Mesenchymal stem cell (in vitro differentiated cells and primary cell): ENCODE measurements around the gene SRP68.

Source experiments
- DNase-seq: peaks from one replicate; pipeline ENCODE4 v3.0.0-alpha.2; 2013
- H2AFZ ChIP-seq: one replicate; pipeline ENCODE4 v1.6.1; 2013; ENCODE audit warnings: low read depth, mild to moderate bottlenecking, control low read depth, inconsistent platforms, low read length, moderate library complexity
- H2AK5ac ChIP-seq: 2 replicates; pipeline ENCODE4 v1.6.1; 2013; ENCODE audit warnings: low read length, moderate library complexity, mild to moderate bottlenecking, inconsistent platforms; ENCODE audit not compliant: severe bottlenecking
- H2BK120ac ChIP-seq: one replicate; pipeline ENCODE4 v1.6.1; 2013; ENCODE audit warnings: low read depth, mild to moderate bottlenecking, inconsistent platforms, low read length, moderate library complexity
- H2BK12ac ChIP-seq, 2 experiments: one replicate each; pipeline ENCODE4 v1.6.1; 2013; ENCODE audit warnings: inconsistent platforms in 2 of 2, low read length in 2 of 2, mild to moderate bottlenecking in 2 of 2, moderate library complexity in 2 of 2, control low read depth in 1 of 2
- H2BK15ac ChIP-seq: one replicate; pipeline ENCODE4 v1.6.1; 2013; ENCODE audit warnings: mild to moderate bottlenecking, low read depth, inconsistent platforms; ENCODE audit not compliant: poor library complexity, severe bottlenecking
- H2BK5ac ChIP-seq: 2 replicates; pipeline ENCODE4 v1.6.1; 2013; ENCODE audit warnings: low read depth, mild to moderate bottlenecking, low read length, control low read depth, inconsistent platforms; ENCODE audit not compliant: poor library complexity, severe bottlenecking
- H3K14ac ChIP-seq, 2 experiments: one replicate each; pipeline ENCODE4 v1.6.1; 2013; ENCODE audit warnings: inconsistent platforms in 2 of 2, low read length in 2 of 2, control low read depth in 1 of 2, mild to moderate bottlenecking in 1 of 2, moderate library complexity in 1 of 2
- H3K18ac ChIP-seq, 2 experiments: one replicate each; pipeline ENCODE4 v1.6.1; 2013; ENCODE audit warnings: inconsistent platforms in 2 of 2, low read length in 2 of 2, control low read depth in 1 of 2, low read depth in 1 of 2, mild to moderate bottlenecking in 1 of 2
- H3K23ac ChIP-seq, 2 experiments: one replicate each; pipeline ENCODE4 v1.6.1; 2013; ENCODE audit warnings: inconsistent platforms in 2 of 2, low read length in 2 of 2, mild to moderate bottlenecking in 2 of 2, moderate library complexity in 2 of 2, control low read depth in 1 of 2
- H3K27ac ChIP-seq: 2 replicates; pipeline ENCODE4 v1.5.1; 2013; ENCODE audit warnings: mild to moderate bottlenecking, moderate library complexity, low read length, control low read depth, inconsistent platforms; ENCODE audit not compliant: poor library complexity, severe bottlenecking
- H3K27me3 ChIP-seq, 2 experiments: 2 replicates each; pipeline versions ENCODE4 v1.6.1 to v1.7.0; 2013; ENCODE audit warnings: low read length in 2 of 2, mild to moderate bottlenecking in 2 of 2, moderate library complexity in 2 of 2, control low read depth in 1 of 2, inconsistent platforms in 1 of 2; ENCODE audit not compliant: control insufficient read depth in 1 of 2, insufficient read depth in 1 of 2
- H3K36me3 ChIP-seq, 2 experiments: 2 replicates each; pipeline versions ENCODE4 v1.6.1 to v1.7.0; 2013; ENCODE audit warnings: low read length in 2 of 2, control low read depth in 1 of 2, inconsistent platforms in 1 of 2, low read depth in 1 of 2, mild to moderate bottlenecking in 1 of 2; ENCODE audit not compliant: insufficient read depth in 2 of 2, control insufficient read depth in 1 of 2
- H3K4ac ChIP-seq, 2 experiments: one replicate each; pipeline ENCODE4 v1.6.1; 2013; ENCODE audit warnings: inconsistent platforms in 2 of 2, low read length in 2 of 2, mild to moderate bottlenecking in 2 of 2, moderate library complexity in 2 of 2, control low read depth in 1 of 2, low read depth in 1 of 2
- H3K4me1 ChIP-seq: 2 replicates; pipeline ENCODE4 v1.6.1; 2013; ENCODE audit warnings: low read depth, low read length, control low read depth; ENCODE audit not compliant: control insufficient read depth, insufficient read depth
- H3K4me2 ChIP-seq: 2 replicates; pipeline ENCODE4 v1.6.1; 2013; ENCODE audit warnings: low read length, mild to moderate bottlenecking, inconsistent platforms; ENCODE audit not compliant: poor library complexity, severe bottlenecking
- H3K4me3 ChIP-seq, 2 experiments: 2 replicates each; pipeline versions ENCODE4 v1.5.1 to v1.7.0; 2013; ENCODE audit warnings: low read length in 2 of 2, mild to moderate bottlenecking in 2 of 2, control low read depth in 1 of 2, low read depth in 1 of 2; ENCODE audit not compliant: insufficient read depth in 1 of 2
- H3K79me1 ChIP-seq: replicated peaks from 2 replicates; pipeline ENCODE4 v1.6.1; 2013; ENCODE audit warnings: mild to moderate bottlenecking, control low read depth, low read length, inconsistent platforms; ENCODE audit not compliant: poor library complexity, severe bottlenecking
- H3K9ac ChIP-seq: 2 replicates; pipeline ENCODE4 v1.7.0; 2013; ENCODE audit warnings: mild to moderate bottlenecking, low read length, moderate library complexity
- H3K9me3 ChIP-seq: 2 replicates; pipeline ENCODE4 v1.7.0; 2013; ENCODE audit warnings: mild to moderate bottlenecking, low read length; ENCODE audit not compliant: control insufficient read depth
- H4K8ac ChIP-seq: one replicate; pipeline ENCODE4 v1.6.1; 2013; ENCODE audit warnings: inconsistent platforms, mild to moderate bottlenecking, low read length, moderate library complexity
- H4K91ac ChIP-seq: one replicate; pipeline ENCODE4 v1.6.1; 2013; ENCODE audit warnings: mild to moderate bottlenecking, low read length, inconsistent platforms
- WGBS: methylation state at CpG from one replicate; pipeline ENCODE4 v1.1.7; 2013; ENCODE audit warnings: mixed read lengths; 5-methylcytosine and 5-hydroxymethylcytosine counted together

SRP68 gene

DNA sequence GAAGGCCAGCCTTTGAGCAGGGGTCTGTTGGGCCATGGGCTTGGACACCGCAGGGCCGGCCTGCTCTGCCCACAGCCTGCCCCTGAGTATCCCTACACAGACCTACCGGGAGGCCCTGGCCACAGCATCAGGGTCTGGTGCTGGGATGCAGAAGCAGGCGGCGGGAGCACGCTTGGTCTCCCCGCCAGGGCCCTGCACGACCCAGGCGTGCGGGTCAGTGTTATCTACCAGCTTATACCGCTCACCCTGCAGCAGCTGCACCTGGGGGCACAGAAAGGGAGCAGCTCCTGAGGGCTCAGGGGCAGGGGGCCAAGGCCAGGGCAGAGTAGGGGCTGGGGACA lies 54.0 kb downstream of the SRP68 start:
- Histone ChIP-seq H2BK12ac (no peak overlapping the region), H2AFZ (no peak overlapping the region), H3K79me1 (no peaks in the 10 kb centered on the region), H3K23ac (no peak overlapping the region), H3K4ac (no peak overlapping the region), H3K4me3 (no peak overlapping the region), H2BK120ac (no peak overlapping the region), H3K9ac (no peak overlapping the region), H4K91ac (no peak overlapping the region), H2BK15ac (no peak overlapping the region), H3K9me3 (no peaks in the 10 kb centered on the region), H3K36me3 (no peaks in the 10 kb centered on the region), H2AK5ac (no peak overlapping the region), H3K27me3 (peaks cover 0 to 68% of the 10 kb centered on the region in 2 experiments), H3K4me1 (peaks cover 23% of the 10 kb centered on the region), H3K4me2 (no peak overlapping the region), H2BK5ac (no peak overlapping the region), H3K14ac (no peak overlapping the region), H3K18ac (no peak overlapping the region), H4K8ac (no peak overlapping the region), H3K27ac (no peak overlapping the region)
- no peak for DNase-seq
- WGBS: 88% methylated on average over 11 of the region's 11 CpGs

- H2BK15ac ChIP-seq: no peak overlapping the region
- H3K4me3 ChIP-seq: no peak overlapping the region
- H3K4ac ChIP-seq: no peak overlapping the region
- 89% methylated on average over 20 of the region's 21 CpGs for WGBS
- no peak overlapping the region for H2BK12ac ChIP-seq
- no peak for DNase-seq
- H3K27me3 ChIP-seq: peaks cover 0 to 66% of the 10 kb centered on the region in 2 experiments
- no peak overlapping the region for H3K9ac ChIP-seq
- no peaks in the 10 kb centered on the region for H3K36me3 ChIP-seq
- H3K27ac ChIP-seq: no peak overlapping the region
- no peak overlapping the region for H3K4me2 ChIP-seq
- no peak overlapping the region for H2BK120ac ChIP-seq
- H4K8ac ChIP-seq: no peak overlapping the region
- no peak overlapping the region for H3K18ac ChIP-seq
- H3K9me3 ChIP-seq: no peaks in the 10 kb centered on the region
- peaks cover 23% of the 10 kb centered on the region for H3K4me1 ChIP-seq
- H3K23ac ChIP-seq: no peak overlapping the region
- no peak overlapping the region for H2BK5ac ChIP-seq
- no peak overlapping the region for H4K91ac ChIP-seq
- H2AFZ ChIP-seq: no peak overlapping the region
- no peaks in the 10 kb centered on the region for H3K79me1 ChIP-seq
- H3K14ac ChIP-seq: no peak overlapping the region
- H2AK5ac ChIP-seq: no peak overlapping the region
Measured at GRCh38 chr17:76017481-76018339, 54.6 kb downstream of the SRP68 start.

- H3K27me3 ChIP-seq: peaks cover 0 to 64% of the 10 kb centered on the region in 2 experiments
- no peaks in the 10 kb centered on the region for H3K79me1 ChIP-seq
- H3K9me3 ChIP-seq: no peaks in the 10 kb centered on the region
- WGBS: 88% methylated on average over 26 of the region's 26 CpGs
- peaks cover 21% of the 10 kb centered on the region for H3K4me1 ChIP-seq
- no peak overlapping the region for H3K27ac ChIP-seq
- no peak overlapping the region for H2AFZ ChIP-seq
- H2AK5ac ChIP-seq: no peak overlapping the region
- no peak overlapping the region for H3K4me3 ChIP-seq
- H3K4me2 ChIP-seq: no peak overlapping the region
- H3K23ac ChIP-seq: no peak overlapping the region
- no peak overlapping the region for H3K14ac ChIP-seq
- no peak overlapping the region for H2BK12ac ChIP-seq
- H2BK15ac ChIP-seq: no peak overlapping the region
- no peak overlapping the region for H2BK120ac ChIP-seq
- no peak overlapping the region for H3K18ac ChIP-seq
- DNase-seq: no peak
- no peak overlapping the region for H3K9ac ChIP-seq
- no peak overlapping the region for H4K8ac ChIP-seq
- H3K4ac ChIP-seq: no peak overlapping the region
- no peak overlapping the region for H2BK5ac ChIP-seq
- no peaks in the 10 kb centered on the region for H3K36me3 ChIP-seq
- H4K91ac ChIP-seq: no peak overlapping the region
Measured at GRCh38 chr17:76014925-76015261, 57.4 kb downstream of the SRP68 start.

GRCh38 chr17:76014100-76014924 lies 58.0 kb downstream of the SRP68 start:
- Histone ChIP-seq H3K4me1 (peaks cover 18% of the 10 kb centered on the region), H3K4me3 (no peak overlapping the region), H3K9ac (no peak overlapping the region), H2AFZ (no peak overlapping the region), H4K91ac (no peak overlapping the region), H3K18ac (no peak overlapping the region), H2BK5ac (no peak overlapping the region), H3K79me1 (no peaks in the 10 kb centered on the region), H3K14ac (peak overlapping the region in 1 of 2 experiments; percentile 57), H3K4ac (no peak overlapping the region), H3K4me2 (no peak overlapping the region), H2BK12ac (peak overlapping the region in 1 of 2 experiments; percentile 8), H3K9me3 (no peaks in the 10 kb centered on the region), H3K36me3 (no peaks in the 10 kb centered on the region), H3K27me3 (peaks cover 0 to 63% of the 10 kb centered on the region in 2 experiments), H3K27ac (no peak overlapping the region), H2AK5ac (peak overlapping the region; percentile 20), H2BK15ac (no peak overlapping the region), H3K23ac (no peak overlapping the region), H2BK120ac (no peak overlapping the region), H4K8ac (peak overlapping the region; percentile 80)
- WGBS: 26% methylated on average over 19 of the region's 19 CpGs
- DNase-seq: peak; percentile 68
